Astrocyte of the cerebellum (primary cell): ENCODE data around the gene APLP1.

Source experiments
- DNase-seq: peaks from one replicate; pipeline ENCODE4 v3.0.0-alpha.2; 2011; ENCODE audit warnings: low read depth
- H3K4me3 ChIP-seq: 2 replicates; pipeline ENCODE4 v1.5.1; 2011; ENCODE audit warnings: mild to moderate bottlenecking, low read depth, low read length, moderate library complexity
- in situ Hi-C: cut with HindIII; loops from 2 replicates; pipeline ENCODE4 v1.10.0; 2017; ENCODE audit warnings: low sequenced_read_pairs
- TF ChIP-seq, protein P1 (sequence below): IDR thresholded peaks from 2 replicates; pipeline ENCODE4 v1.5.1; 2012; ENCODE audit warnings: low read length, low read depth, moderate library complexity, mild to moderate bottlenecking; ENCODE audit errors: missing control alignments

APLP1 gene

DNA sequence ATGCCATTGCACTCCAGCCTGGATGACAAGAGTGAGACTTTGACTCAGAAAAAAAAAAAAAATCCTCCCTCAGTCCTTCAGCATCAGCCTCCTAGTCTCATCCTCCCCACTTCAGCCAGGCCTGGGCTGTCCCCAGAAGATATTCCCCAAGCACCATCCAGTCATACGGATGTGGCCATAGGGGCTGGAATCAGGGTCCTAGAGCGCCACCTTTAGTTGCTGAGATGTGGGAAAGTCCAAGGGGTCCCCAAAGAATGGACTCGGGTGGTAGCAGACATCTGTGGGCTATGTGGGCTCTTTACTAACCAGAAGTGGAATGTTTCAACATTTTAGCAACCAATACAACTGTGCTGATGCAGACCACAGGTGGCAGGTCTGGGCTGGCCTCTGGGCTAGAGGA lies 42.8 kb downstream of the APLP1 start:
- H3K4me3 ChIP-seq = no peak overlapping the region
- no peak for DNase-seq
- in situ Hi-C loops = no loop called here
- TF ChIP-seq, protein P1, sequence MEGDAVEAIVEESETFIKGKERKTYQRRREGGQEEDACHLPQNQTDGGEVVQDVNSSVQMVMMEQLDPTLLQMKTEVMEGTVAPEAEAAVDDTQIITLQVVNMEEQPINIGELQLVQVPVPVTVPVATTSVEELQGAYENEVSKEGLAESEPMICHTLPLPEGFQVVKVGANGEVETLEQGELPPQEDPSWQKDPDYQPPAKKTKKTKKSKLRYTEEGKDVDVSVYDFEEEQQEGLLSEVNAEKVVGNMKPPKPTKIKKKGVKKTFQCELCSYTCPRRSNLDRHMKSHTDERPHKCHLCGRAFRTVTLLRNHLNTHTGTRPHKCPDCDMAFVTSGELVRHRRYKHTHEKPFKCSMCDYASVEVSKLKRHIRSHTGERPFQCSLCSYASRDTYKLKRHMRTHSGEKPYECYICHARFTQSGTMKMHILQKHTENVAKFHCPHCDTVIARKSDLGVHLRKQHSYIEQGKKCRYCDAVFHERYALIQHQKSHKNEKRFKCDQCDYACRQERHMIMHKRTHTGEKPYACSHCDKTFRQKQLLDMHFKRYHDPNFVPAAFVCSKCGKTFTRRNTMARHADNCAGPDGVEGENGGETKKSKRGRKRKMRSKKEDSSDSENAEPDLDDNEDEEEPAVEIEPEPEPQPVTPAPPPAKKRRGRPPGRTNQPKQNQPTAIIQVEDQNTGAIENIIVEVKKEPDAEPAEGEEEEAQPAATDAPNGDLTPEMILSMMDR = no peak

GRCh38 chr19:35911790-35912189 lies 43.4 kb downstream of the APLP1 start:
- TF ChIP-seq, protein P1 = no peak
- in situ Hi-C loops = no loop called here

GRCh38 chr19:35913589-35913988 lies 45.2 kb downstream of the APLP1 start:
- TF ChIP-seq, protein P1 = no peak
- H3K4me3 ChIP-seq = no peak overlapping the region
- in situ Hi-C loops = no loop called here
- no peak for DNase-seq

More at GRCh38 chr19:35911790-35912189, 43.4 kb downstream of the APLP1 start:
- H3K4me3 ChIP-seq = no peak overlapping the region
- DNase-seq = no peak

DNA sequence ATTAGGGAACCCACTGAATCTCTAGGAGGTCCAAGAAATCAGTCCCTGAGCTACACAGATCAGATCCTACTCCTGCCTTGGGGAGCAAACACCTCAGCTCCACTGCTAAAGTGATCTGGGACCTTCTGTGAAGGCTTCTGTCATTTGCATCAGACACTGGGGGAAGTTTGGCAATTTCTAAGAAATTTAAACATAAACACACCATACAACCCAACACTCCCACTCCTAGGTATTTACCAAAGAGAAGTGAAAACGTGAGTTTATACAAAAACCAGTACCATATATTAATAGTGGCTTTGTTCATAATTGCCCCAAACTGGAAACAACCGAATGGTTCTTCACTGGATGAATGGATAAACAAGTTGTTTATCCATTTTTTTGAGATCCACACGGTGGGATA lies 47.1 kb downstream of the APLP1 start:
- in situ Hi-C loops = no loop called here
- H3K4me3 ChIP-seq = no peak overlapping the region
- DNase-seq = no peak
- TF ChIP-seq, protein P1 = no peak

- no peak for DNase-seq
- TF ChIP-seq, protein P1 = no peak
- in situ Hi-C loops = no loop called here
- H3K4me3 ChIP-seq = no peak overlapping the region
These were observed 50.9 kb downstream of the APLP1 start for GRCh38 chr19:35919306-35919705.

- TF ChIP-seq, protein P1 = no peak
- DNase-seq = no peak
- no peak overlapping the region for H3K4me3 ChIP-seq
- in situ Hi-C loops = no loop called here
These were observed 52.6 kb downstream of the APLP1 start for GRCh38 chr19:35921012-35921411.

GRCh38 chr19:35925501-35925900 lies 57.1 kb downstream of the APLP1 start:
- TF ChIP-seq, protein P1 = no peak
- no peak for DNase-seq
- in situ Hi-C loops = no loop called here
- H3K4me3 ChIP-seq = no peak overlapping the region
